ENCODE data around the gene UBD.

UBD gene

GRCh38 chr6:29530671-29531310 is 28.7 kb downstream of the UBD start:
- no peak for TF ChIP-seq CTCF (conservative IDR thresholded peaks at IDR 0.05; ENCODE audit: low read depth, low read length)

GRCh38 chr6:29529956-29530355 is 29.6 kb downstream of the UBD start:
- H3K4me3 ChIP-seq (ENCODE audit: low read length): no peak overlapping the region
- no peak for TF ChIP-seq CTCF (conservative IDR thresholded peaks at IDR 0.05; ENCODE audit: low read depth, low read length)
- DNase-seq (ENCODE audit: low read depth): no peak

More at GRCh38 chr6:29530671-29531310, 28.7 kb downstream of the UBD start:
- H3K4me3 ChIP-seq (ENCODE audit: low read length): no peak overlapping the region
- no peak for DNase-seq (ENCODE audit: low read depth)

GRCh38 chr6:29528988-29529560 is 30.5 kb downstream of the UBD start:
- TF ChIP-seq CTCF (conservative IDR thresholded peaks at IDR 0.05; ENCODE audit: low read depth, low read length): no peak
- DNase-seq (ENCODE audit: low read depth): no peak
- H3K4me3 ChIP-seq (ENCODE audit: low read length): no peak overlapping the region

GRCh38 chr6:29528300-29528931 is 31.1 kb downstream of the UBD start:
- no peak for TF ChIP-seq CTCF (conservative IDR thresholded peaks at IDR 0.05; ENCODE audit: low read depth, low read length)
- no peak overlapping the region for H3K4me3 ChIP-seq (ENCODE audit: low read length)
- DNase-seq (ENCODE audit: low read depth): no peak

GRCh38 chr6:29527564-29527963 is 32.0 kb downstream of the UBD start:
- no peak for TF ChIP-seq CTCF (conservative IDR thresholded peaks at IDR 0.05; ENCODE audit: low read depth, low read length)
- DNase-seq (ENCODE audit: low read depth): no peak
- no peak overlapping the region for H3K4me3 ChIP-seq (ENCODE audit: low read length)

GRCh38 chr6:29527126-29527525 is 32.4 kb downstream of the UBD start:
- no peak for TF ChIP-seq CTCF (conservative IDR thresholded peaks at IDR 0.05; ENCODE audit: low read depth, low read length)
- no peak for DNase-seq (ENCODE audit: low read depth)
- no peak overlapping the region for H3K4me3 ChIP-seq (ENCODE audit: low read length)

- H3K4me3 ChIP-seq (ENCODE audit: low read length): no peak overlapping the region
- no peak for DNase-seq (ENCODE audit: low read depth)
- no peak for TF ChIP-seq CTCF (conservative IDR thresholded peaks at IDR 0.05; ENCODE audit: low read depth, low read length)
Measured at GRCh38 chr6:29525311-29525639, 34.3 kb downstream of the UBD start.
